Measurements from ENCODE around the gene PEX16. TPM values are rescaled to one million over a fixed set of nuclear protein-coding genes. Genes with fewer than 3 reads are reported as not detected.

The PEX16 gene
- total RNA-seq, 1 experiment from 2014 or later = 28.1 TPM

GRCh38 chr11:45899086-45899447 lies 18.6 kb downstream of the PEX16 start:
- DNase-seq (ENCODE audit: low read depth) = no peak

GRCh38 chr11:45897556-45897955 lies 20.1 kb downstream of the PEX16 start:
- DNase-seq (ENCODE audit: low read depth) = no peak

- DNase-seq (ENCODE audit: low read depth) = no peak
These were observed 21.2 kb downstream of the PEX16 start for GRCh38 chr11:45896422-45896984.

GRCh38 chr11:45895553-45896259 lies 22.0 kb downstream of the PEX16 start:
- no peak for DNase-seq (ENCODE audit: low read depth)

- DNase-seq (ENCODE audit: low read depth) = no peak
These were observed 23.0 kb downstream of the PEX16 start for GRCh38 chr11:45894555-45895247.

- no peak for DNase-seq (ENCODE audit: low read depth)
These were observed 24.8 kb downstream of the PEX16 start for GRCh38 chr11:45892856-45893255.

GRCh38 chr11:45890886-45891550 lies 26.7 kb downstream of the PEX16 start:
- DNase-seq (ENCODE audit: low read depth) = no peak

GRCh38 chr11:45889966-45890365 lies 27.7 kb downstream of the PEX16 start:
- DNase-seq (ENCODE audit: low read depth) = no peak

GRCh38 chr11:45889555-45889954 lies 28.1 kb downstream of the PEX16 start:
- no peak for DNase-seq (ENCODE audit: low read depth)

- DNase-seq (ENCODE audit: low read depth) = no peak
These were observed 30.1 kb downstream of the PEX16 start for GRCh38 chr11:45887587-45887986.

- no peak for DNase-seq (ENCODE audit: low read depth)
These were observed 30.7 kb downstream of the PEX16 start for GRCh38 chr11:45886816-45887520.

- DNase-seq (ENCODE audit: low read depth) = no peak
These were observed 31.6 kb downstream of the PEX16 start for GRCh38 chr11:45885921-45886721.

- no peak for DNase-seq (ENCODE audit: low read depth)
These were observed 32.3 kb downstream of the PEX16 start, which contains the start of gene MAPK8IP1 for GRCh38 chr11:45885274-45885920. Gene MAPK8IP1 (plus strand): TSS chr11:45885651. CDS start chr11:45885821, 170 bp downstream.

GRCh38 chr11:45884596-45885185 lies 33.0 kb downstream of the PEX16 start:
- DNase-seq (ENCODE audit: low read depth) = no peak

GRCh38 chr11:45881708-45882368 lies 35.8 kb downstream of the PEX16 start:
- peak; percentile 19 for DNase-seq (ENCODE audit: low read depth)

GRCh38 chr11:45880772-45881570 lies 36.7 kb downstream of the PEX16 start:
- DNase-seq (ENCODE audit: low read depth) = no peak

GRCh38 chr11:45879803-45880686 lies 37.6 kb downstream of the PEX16 start:
- DNase-seq (ENCODE audit: low read depth) = peak; percentile 30
